Measurements from ENCODE around the gene KLHL6. TPM values are rescaled to one million over a fixed set of nuclear protein-coding genes. Genes with fewer than 3 reads are reported as not detected.

KLHL6 gene
- polyA plus RNA-seq, 1 of the 3 experiments (the other 2 are of a cell fraction): not detected

DNA sequence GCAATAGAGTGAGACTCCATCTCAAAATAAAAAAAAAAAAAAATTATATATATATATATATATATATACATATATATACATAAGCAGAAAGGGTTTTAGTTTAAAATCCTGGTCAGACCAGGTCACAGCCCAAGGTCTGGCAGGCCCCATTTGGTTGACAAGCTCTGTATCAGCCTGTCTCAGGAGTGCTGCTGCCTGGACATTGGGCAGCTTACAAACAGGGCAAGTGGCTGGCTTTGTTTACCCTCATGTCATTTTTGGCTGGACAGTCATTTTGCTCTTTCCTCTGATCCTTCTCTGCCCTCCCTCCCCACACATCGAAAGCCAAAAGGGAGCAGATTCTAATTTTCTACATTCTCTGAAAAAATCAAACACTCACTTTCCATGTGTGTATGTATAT, 26.7 kb upstream of the KLHL6 start:
- no peak overlapping the region for H3K4me2 ChIP-seq
- H3K4me3 ChIP-seq (ENCODE audit: low read depth in 2 of 2, low read length in 1 of 2): no peak overlapping the region
- ChIA-PET POLR2A (no interaction called here), CTCF (no interaction called here)
- H3K79me2 ChIP-seq (ENCODE audit: insufficient read depth): no peaks in the 10 kb centered on the region
- H4K20me1 ChIP-seq (ENCODE audit: insufficient read depth): no peaks in the 10 kb centered on the region
- TF ChIP-seq, protein P1, sequence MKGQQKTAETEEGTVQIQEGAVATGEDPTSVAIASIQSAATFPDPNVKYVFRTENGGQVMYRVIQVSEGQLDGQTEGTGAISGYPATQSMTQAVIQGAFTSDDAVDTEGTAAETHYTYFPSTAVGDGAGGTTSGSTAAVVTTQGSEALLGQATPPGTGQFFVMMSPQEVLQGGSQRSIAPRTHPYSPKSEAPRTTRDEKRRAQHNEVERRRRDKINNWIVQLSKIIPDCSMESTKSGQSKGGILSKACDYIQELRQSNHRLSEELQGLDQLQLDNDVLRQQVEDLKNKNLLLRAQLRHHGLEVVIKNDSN (IDR thresholded peaks at IDR 0.05; ENCODE audit: borderline replicate concordance, low read depth): no peak
- TF ChIP-seq RAD21 (IDR thresholded peaks at IDR 0.05; ENCODE audit: low read length) (no peak), RFX5 (IDR thresholded peaks at IDR 0.05; ENCODE audit: low read length) (no peak), GATA2 (CRISPR knock-in tag; IDR thresholded peaks at IDR 0.05) (no peak)
- no peak overlapping the region for H3K27ac ChIP-seq (ENCODE audit: low read depth in 2 of 2, low read length in 1 of 2)
- H3K9me2 ChIP-seq: no peaks in the 10 kb centered on the region
- no peaks in the 10 kb centered on the region for H3F3A ChIP-seq (replicated peaks; ENCODE audit: insufficient read depth)
- peaks cover 9% of the 10 kb centered on the region; the same call in 1 of the 2 replicates for H3K27me3 ChIP-seq (ENCODE audit: insufficient read depth)
- no peak overlapping the region for H3K9ac ChIP-seq
- H3K9me3 ChIP-seq: no peaks in the 10 kb centered on the region
- H2AFZ ChIP-seq (ENCODE audit: low read depth): no peak overlapping the region
- 42% methylated on average over 1 of the region's 1 CpG for WGBS (ENCODE audit: low lambda C conversion rate)
- peaks cover 0 to 27% of the 10 kb centered on the region in 2 experiments; a peak in 1 of 4 replicates for H3K4me1 ChIP-seq (ENCODE audit: control insufficient read depth in 1 of 2, insufficient read depth in 2 of 2, low read depth in 1 of 2, low read length in 1 of 2)
- DNase-seq: no peak
- H3K36me3 ChIP-seq (replicated peaks in 1 of 2; ENCODE audit: control insufficient read depth in 1 of 2, insufficient read depth in 2 of 2, low read length in 1 of 2): no peaks in the 10 kb centered on the region

- Histone ChIP-seq H4K20me1 (ENCODE audit: insufficient read depth) (no peaks in the 10 kb centered on the region), H3K79me2 (ENCODE audit: insufficient read depth) (no peaks in the 10 kb centered on the region), H3K9me2 (no peaks in the 10 kb centered on the region), H3K4me2 (no peak overlapping the region), H3K27ac (ENCODE audit: low read depth in 2 of 2, low read length in 1 of 2) (no peak overlapping the region), H2AFZ (ENCODE audit: low read depth) (no peak overlapping the region), H3K4me3 (ENCODE audit: low read depth in 2 of 2, low read length in 1 of 2) (no peak overlapping the region), H3F3A (replicated peaks; ENCODE audit: insufficient read depth) (no peaks in the 10 kb centered on the region), H3K9me3 (no peaks in the 10 kb centered on the region), H3K27me3 (ENCODE audit: insufficient read depth) (peaks cover 7% of the 10 kb centered on the region; the same call in 1 of the 2 replicates), H3K36me3 (replicated peaks in 1 of 2; ENCODE audit: control insufficient read depth in 1 of 2, insufficient read depth in 2 of 2, low read length in 1 of 2) (no peaks in the 10 kb centered on the region), H3K9ac (no peak overlapping the region), H3K4me1 (ENCODE audit: control insufficient read depth in 1 of 2, insufficient read depth in 2 of 2, low read depth in 1 of 2, low read length in 1 of 2) (peaks cover 0 to 29% of the 10 kb centered on the region in 2 experiments; a peak in 1 of 4 replicates)
- CTCF ChIA-PET: interaction anchor here (0.6 kb wide), 1 partner anchor 45 kb away, joined by 3 read pairs; no protein-coding TSS in a partner anchor
- 66% methylated on average over 3 of the region's 3 CpGs for WGBS (ENCODE audit: low lambda C conversion rate)
- no peak for TF ChIP-seq EP300 (IDR thresholded peaks at IDR 0.05; ENCODE audit: borderline replicate concordance in 1 of 2, low read depth in 1 of 2, low read length in 1 of 2)
- TF ChIP-seq, protein P2, sequence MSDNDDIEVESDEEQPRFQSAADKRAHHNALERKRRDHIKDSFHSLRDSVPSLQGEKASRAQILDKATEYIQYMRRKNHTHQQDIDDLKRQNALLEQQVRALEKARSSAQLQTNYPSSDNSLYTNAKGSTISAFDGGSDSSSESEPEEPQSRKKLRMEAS (IDR thresholded peaks at IDR 0.05; ENCODE audit: low read depth): no peak
- no peak for TF ChIP-seq POLR2AphosphoS5 (IDR thresholded peaks at IDR 0.05; ENCODE audit: low read depth, low read length)
- no peak for TF ChIP-seq RCOR1 (IDR thresholded peaks at IDR 0.05; ENCODE audit: low read length)
- no peak for TF ChIP-seq JUND (IDR thresholded peaks at IDR 0.05)
- no peak for TF ChIP-seq NRF1 (IDR thresholded peaks at IDR 0.05; ENCODE audit: low read depth, low read length)
- TF ChIP-seq NFIC (IDR thresholded peaks at IDR 0.05; ENCODE audit: borderline replicate concordance): no peak
- no peak for TF ChIP-seq REST (IDR thresholded peaks at IDR 0.05; ENCODE audit: low read depth, low read length)
- no peak for TF ChIP-seq RAD21 (IDR thresholded peaks at IDR 0.05; ENCODE audit: low read length)
- no peak for TF ChIP-seq ELF1 (IDR thresholded peaks at IDR 0.05)
- TF ChIP-seq GABPA (IDR thresholded peaks at IDR 0.05; ENCODE audit: low read depth): no peak
- TF ChIP-seq GATA2 (CRISPR knock-in tag; IDR thresholded peaks at IDR 0.05): no peak
- no peak for TF ChIP-seq FOXM1 (IDR thresholded peaks at IDR 0.05; ENCODE audit: low read depth)
- no peak for TF ChIP-seq FOSL2 (IDR thresholded peaks at IDR 0.05; ENCODE audit: borderline replicate concordance, low read depth)
- TF ChIP-seq, protein P3, sequence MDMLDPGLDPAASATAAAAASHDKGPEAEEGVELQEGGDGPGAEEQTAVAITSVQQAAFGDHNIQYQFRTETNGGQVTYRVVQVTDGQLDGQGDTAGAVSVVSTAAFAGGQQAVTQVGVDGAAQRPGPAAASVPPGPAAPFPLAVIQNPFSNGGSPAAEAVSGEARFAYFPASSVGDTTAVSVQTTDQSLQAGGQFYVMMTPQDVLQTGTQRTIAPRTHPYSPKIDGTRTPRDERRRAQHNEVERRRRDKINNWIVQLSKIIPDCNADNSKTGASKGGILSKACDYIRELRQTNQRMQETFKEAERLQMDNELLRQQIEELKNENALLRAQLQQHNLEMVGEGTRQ (IDR thresholded peaks at IDR 0.05; ENCODE audit: borderline replicate concordance, low read depth, low read length): no peak
- TF ChIP-seq RFX5 (IDR thresholded peaks at IDR 0.05; ENCODE audit: low read length): no peak
- no peak for TF ChIP-seq SMC3 (IDR thresholded peaks at IDR 0.05; ENCODE audit: low read depth, low read length)
- TF ChIP-seq, protein P1 (IDR thresholded peaks at IDR 0.05; ENCODE audit: borderline replicate concordance, low read depth): no peak
- POLR2A ChIA-PET: no interaction called here
- no peak for DNase-seq
Measured at GRCh38 chr3:183581496-183582155, 26.1 kb upstream of the KLHL6 start.

All from SK-N-SH (cell line).